HEK293 (cell line): ENCODE measurements around the gene GALNT10.

Experiments
- CTCF ChIA-PET: fragments of 350-600 bp; formaldehyde crosslinking; extraction: SDS; loops from one replicate; lab custom pipeline; 2021; ENCODE audit warnings: antibody characterized with exemption; lab: Yijun Ruan, JAX
- POLR2A ChIA-PET: fragments of 300-600 bp; formaldehyde crosslinking; extraction: SDS; loops from one replicate; lab custom pipeline; 2020; ENCODE audit warnings: antibody characterized with exemption, inconsistent platforms; lab: Yijun Ruan, JAX
- H3K27ac ChIP-seq: fragments of 200-500 bp; sonication (Bioruptor generic); 2 replicates; pipeline ENCODE4 v1.5.1; 2014; ENCODE audit warnings: low read depth, low read length, control low read depth, inconsistent platforms; ENCODE audit errors: extremely low read depth
- H3K36me3 ChIP-seq, 2 experiments: fragments of 200-500 bp in 1 of 2; sonication (Bioruptor generic) in 1 of 2; 1 replicate in 1 of 2; 2 replicates in 1 of 2; pipeline ENCODE4 v1.5.1; 2014 to 2017; ENCODE audit warnings: inconsistent platforms in 2 of 2, low read length in 2 of 2; ENCODE audit not compliant: control insufficient read depth in 2 of 2, insufficient read depth in 1 of 2
- H3K4me1 ChIP-seq: fragments of 200-500 bp; sonication (Bioruptor generic); 2 replicates; pipeline ENCODE4 v1.5.1; 2014; ENCODE audit warnings: mild to moderate bottlenecking, low read length, inconsistent platforms; ENCODE audit not compliant: control insufficient read depth, insufficient read depth
- H3K4me3 ChIP-seq: 2 replicates; pipeline ENCODE4 v1.5.1; 2011; ENCODE audit warnings: low read depth, mild to moderate bottlenecking, control low read depth, low read length, moderate library complexity
- H3K9me3 ChIP-seq: fragments of 200-500 bp; sonication (Bioruptor generic); 2 replicates; pipeline ENCODE4 v1.5.1; 2014; ENCODE audit warnings: low read depth, low read length, inconsistent platforms; ENCODE audit not compliant: control insufficient read depth, insufficient read depth
- FEZF1 ChIP-seq: fragments of 450-650 bp; formaldehyde crosslinking; IDR thresholded peaks from 2 replicates; pipeline ENCODE4 v1.5.1; 2016; ENCODE audit warnings: missing biosample characterization, missing genetic modification characterization
- GFI1B ChIP-seq: fragments of 450-650 bp; formaldehyde crosslinking; IDR thresholded peaks from 2 replicates; pipeline ENCODE4 v1.5.1; 2016; ENCODE audit warnings: missing biosample characterization, missing genetic modification characterization
- KLF8 ChIP-seq: fragments of 450-650 bp; formaldehyde crosslinking; IDR thresholded peaks from 2 replicates; pipeline ENCODE4 v1.5.1; 2016; ENCODE audit warnings: missing biosample characterization, missing genetic modification characterization
- OSR2 ChIP-seq: fragments of 450-650 bp; formaldehyde crosslinking; IDR thresholded peaks from 2 replicates; pipeline ENCODE4 v1.5.1; 2016; ENCODE audit warnings: missing biosample characterization, missing genetic modification characterization
- SALL2 ChIP-seq: fragments of 450-650 bp; formaldehyde crosslinking; IDR thresholded peaks from 2 replicates; pipeline ENCODE4 v1.5.0; 2017; ENCODE audit warnings: missing biosample characterization, mild to moderate bottlenecking, missing genetic modification characterization, borderline replicate concordance
- ZBTB1 ChIP-seq: fragments of 450-650 bp; formaldehyde crosslinking; IDR thresholded peaks from 2 replicates; pipeline ENCODE4 v1.5.1; 2016; ENCODE audit warnings: missing biosample characterization, missing genetic modification characterization
- ZBTB20 ChIP-seq: fragments of 450-650 bp; formaldehyde crosslinking; IDR thresholded peaks from 2 replicates; pipeline ENCODE4 v1.5.1; 2016; ENCODE audit warnings: missing biosample characterization, missing genetic modification characterization
- ZNF121 ChIP-seq: fragments of 450-650 bp; formaldehyde crosslinking; IDR thresholded peaks from 2 replicates; pipeline ENCODE4 v1.5.1; 2016; ENCODE audit warnings: missing biosample characterization, missing genetic modification characterization
- ZNF138 ChIP-seq: fragments of 450-650 bp; formaldehyde crosslinking; IDR thresholded peaks from 2 replicates; pipeline ENCODE4 v1.5.1; 2016; ENCODE audit warnings: missing biosample characterization, missing genetic modification characterization, borderline replicate concordance
- ZNF175 ChIP-seq: fragments of 450-650 bp; formaldehyde crosslinking; IDR thresholded peaks from 2 replicates; pipeline ENCODE4 v1.5.1; 2016; ENCODE audit warnings: missing biosample characterization, missing genetic modification characterization
- ZNF24 ChIP-seq: fragments of 450-650 bp; formaldehyde crosslinking; IDR thresholded peaks from 2 replicates; pipeline ENCODE4 v1.5.1; 2016; ENCODE audit warnings: missing biosample characterization, missing genetic modification characterization
- ZNF354C ChIP-seq: fragments of 450-650 bp; formaldehyde crosslinking; IDR thresholded peaks from 2 replicates; pipeline ENCODE4 v1.5.1; 2016; ENCODE audit warnings: missing biosample characterization, missing genetic modification characterization, low read depth, borderline replicate concordance
- ZNF366 ChIP-seq: fragments of 450-650 bp; formaldehyde crosslinking; conservative IDR thresholded peaks from 2 replicates; pipeline ENCODE4 v1.5.1; 2016; ENCODE audit warnings: missing biosample characterization, missing genetic modification characterization
- ZNF433 ChIP-seq: fragments of 450-650 bp; formaldehyde crosslinking; IDR thresholded peaks from 2 replicates; pipeline ENCODE4 v1.5.1; 2016; ENCODE audit warnings: missing biosample characterization, missing genetic modification characterization, low read depth
- ZNF561 ChIP-seq: fragments of 450-650 bp; IDR thresholded peaks from 2 replicates; pipeline ENCODE4 v1.5.1; 2018; ENCODE audit warnings: missing biosample characterization, missing genetic modification characterization, borderline replicate concordance
- ZNF585B ChIP-seq: fragments of 450-650 bp; formaldehyde crosslinking; IDR thresholded peaks from 2 replicates; pipeline ENCODE4 v1.5.1; 2016; ENCODE audit warnings: missing biosample characterization, missing genetic modification characterization
- ZNF596 ChIP-seq: fragments of 450-650 bp; IDR thresholded peaks from 2 replicates; pipeline ENCODE4 v1.5.0; 2018; ENCODE audit warnings: missing biosample characterization, mild to moderate bottlenecking, missing genetic modification characterization, moderate library complexity
- ZNF701 ChIP-seq: fragments of 450-650 bp; formaldehyde crosslinking; IDR thresholded peaks from 2 replicates; pipeline ENCODE4 v1.5.1; 2016; ENCODE audit warnings: missing biosample characterization, missing genetic modification characterization
- ZNF707 ChIP-seq: fragments of 450-650 bp; formaldehyde crosslinking; IDR thresholded peaks from 2 replicates; pipeline ENCODE4 v1.5.1; 2016; ENCODE audit warnings: missing biosample characterization, missing genetic modification characterization
- ZNF776 ChIP-seq: fragments of 450-650 bp; formaldehyde crosslinking; IDR thresholded peaks from 2 replicates; pipeline ENCODE4 v1.5.0; 2017; ENCODE audit warnings: missing biosample characterization, missing genetic modification characterization, borderline replicate concordance
- ZNF792 ChIP-seq: fragments of 450-650 bp; formaldehyde crosslinking; IDR thresholded peaks from 2 replicates; pipeline ENCODE4 v1.5.1; 2016; ENCODE audit warnings: missing biosample characterization, missing genetic modification characterization
- TF ChIP-seq, protein P1 (sequence below): fragments of 450-650 bp; formaldehyde crosslinking; IDR thresholded peaks from 2 replicates; pipeline ENCODE4 v1.5.1; 2016; ENCODE audit warnings: missing biosample characterization, missing genetic modification characterization
- TF ChIP-seq, protein P2 (sequence below): fragments of 450-650 bp; formaldehyde crosslinking; IDR thresholded peaks from 2 replicates; pipeline ENCODE4 v1.5.1; 2016; ENCODE audit warnings: missing biosample characterization, missing genetic modification characterization, low read depth
- TF ChIP-seq, protein P3 (sequence below): fragments of 450-650 bp; formaldehyde crosslinking; IDR thresholded peaks from 2 replicates; pipeline ENCODE4 v1.5.1; 2016; ENCODE audit warnings: missing biosample characterization, missing genetic modification characterization

The GALNT10 gene

DNA sequence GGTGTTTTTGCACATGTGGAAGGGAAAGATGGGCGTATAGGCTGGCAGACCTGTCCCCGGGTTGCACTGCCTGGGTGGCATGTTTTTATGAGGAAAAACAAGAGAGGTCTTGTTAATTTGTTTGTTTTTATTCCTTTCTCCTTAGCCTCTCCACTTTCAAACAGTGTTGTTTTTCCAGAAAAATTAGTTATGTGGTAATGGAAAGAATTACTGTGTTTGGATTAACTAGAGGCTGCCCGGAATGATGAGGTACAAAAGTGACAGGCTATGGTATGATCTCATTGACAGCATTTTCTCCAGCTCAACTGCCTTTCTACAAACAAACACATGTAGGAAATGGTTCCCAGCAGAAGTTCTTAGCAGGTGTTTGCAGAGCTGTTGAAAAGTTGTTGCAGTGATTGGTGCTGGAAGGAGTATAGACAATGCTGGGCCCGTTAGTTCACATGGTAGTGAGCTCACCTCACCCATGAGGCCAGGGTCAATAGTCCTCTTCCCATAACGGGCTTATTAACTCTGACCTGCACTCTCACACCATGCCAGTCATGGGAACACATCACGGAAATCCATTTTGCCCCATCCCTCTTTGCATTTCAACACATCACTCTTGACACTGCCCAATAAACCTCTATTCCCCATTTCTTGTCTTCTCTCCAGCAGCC is 144.0 kb downstream of the GALNT10 start (continued):
- TF ChIP-seq OSR2 (tag by site-specific recombination) = peak; percentile 54; the same call in 1 of the 2 replicates
- peak; percentile 53 for TF ChIP-seq ZNF366 (tag by site-specific recombination)
- TF ChIP-seq, protein P1, sequence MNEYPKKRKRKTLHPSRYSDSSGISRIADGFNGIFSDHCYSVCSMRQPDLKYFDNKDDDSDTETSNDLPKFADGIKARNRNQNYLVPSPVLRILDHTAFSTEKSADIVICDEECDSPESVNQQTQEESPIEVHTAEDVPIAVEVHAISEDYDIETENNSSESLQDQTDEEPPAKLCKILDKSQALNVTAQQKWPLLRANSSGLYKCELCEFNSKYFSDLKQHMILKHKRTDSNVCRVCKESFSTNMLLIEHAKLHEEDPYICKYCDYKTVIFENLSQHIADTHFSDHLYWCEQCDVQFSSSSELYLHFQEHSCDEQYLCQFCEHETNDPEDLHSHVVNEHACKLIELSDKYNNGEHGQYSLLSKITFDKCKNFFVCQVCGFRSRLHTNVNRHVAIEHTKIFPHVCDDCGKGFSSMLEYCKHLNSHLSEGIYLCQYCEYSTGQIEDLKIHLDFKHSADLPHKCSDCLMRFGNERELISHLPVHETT (tag by site-specific recombination) = peak; percentile 44; the same call in 1 of the 2 replicates
- TF ChIP-seq, protein P2, sequence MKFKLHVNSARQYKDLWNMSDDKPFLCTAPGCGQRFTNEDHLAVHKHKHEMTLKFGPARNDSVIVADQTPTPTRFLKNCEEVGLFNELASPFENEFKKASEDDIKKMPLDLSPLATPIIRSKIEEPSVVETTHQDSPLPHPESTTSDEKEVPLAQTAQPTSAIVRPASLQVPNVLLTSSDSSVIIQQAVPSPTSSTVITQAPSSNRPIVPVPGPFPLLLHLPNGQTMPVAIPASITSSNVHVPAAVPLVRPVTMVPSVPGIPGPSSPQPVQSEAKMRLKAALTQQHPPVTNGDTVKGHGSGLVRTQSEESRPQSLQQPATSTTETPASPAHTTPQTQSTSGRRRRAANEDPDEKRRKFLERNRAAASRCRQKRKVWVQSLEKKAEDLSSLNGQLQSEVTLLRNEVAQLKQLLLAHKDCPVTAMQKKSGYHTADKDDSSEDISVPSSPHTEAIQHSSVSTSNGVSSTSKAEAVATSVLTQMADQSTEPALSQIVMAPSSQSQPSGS (tag by site-specific recombination) = peak; percentile 78
- peak; percentile 79; the same call in 1 of the 2 replicates for TF ChIP-seq ZNF24 (tag by site-specific recombination)
- TF ChIP-seq FEZF1 (tag by site-specific recombination) = peak; percentile 86

DNA sequence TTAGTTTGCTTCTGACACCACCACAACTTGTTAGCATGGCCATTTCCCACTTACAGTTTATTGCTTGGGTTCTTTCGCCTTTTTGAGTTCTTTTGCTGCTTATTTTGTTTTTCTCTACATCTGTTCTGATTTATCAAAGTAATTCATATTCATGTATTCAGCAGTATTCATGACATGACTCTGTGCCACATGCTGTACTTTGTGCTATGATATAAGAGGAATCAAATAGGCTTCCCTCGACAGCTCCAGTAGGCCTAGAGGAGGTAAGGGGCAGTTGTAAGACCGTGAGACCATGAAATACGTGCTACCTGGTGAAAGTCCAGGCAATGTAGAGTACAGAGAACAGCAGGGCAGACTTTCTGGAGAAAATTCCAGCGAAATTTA is 144.5 kb downstream of the GALNT10 start:
- H3K4me1 ChIP-seq = peaks cover 9% of the 10 kb centered on the region
- POLR2A ChIA-PET = no interaction called here
- CTCF ChIA-PET = no interaction called here
- H3K9me3 ChIP-seq = no peaks in the 10 kb centered on the region
- H3K4me3 ChIP-seq = no peak overlapping the region
- TF ChIP-seq ZNF121 (tag by site-specific recombination) = no peak
- TF ChIP-seq ZNF596 (tag by site-specific recombination) = no peak
- TF ChIP-seq ZNF561 (tag by site-specific recombination) = no peak
- TF ChIP-seq ZNF175 (tag by site-specific recombination) = no peak
- TF ChIP-seq ZNF776 (tag by site-specific recombination) = no peak
- TF ChIP-seq GFI1B (tag by site-specific recombination) = no peak
- no peak for TF ChIP-seq ZNF585B (tag by site-specific recombination)
- no peak for TF ChIP-seq ZNF701
- no peak overlapping the region for H3K27ac ChIP-seq
- no peaks in the 10 kb centered on the region for H3K36me3 ChIP-seq

DNA sequence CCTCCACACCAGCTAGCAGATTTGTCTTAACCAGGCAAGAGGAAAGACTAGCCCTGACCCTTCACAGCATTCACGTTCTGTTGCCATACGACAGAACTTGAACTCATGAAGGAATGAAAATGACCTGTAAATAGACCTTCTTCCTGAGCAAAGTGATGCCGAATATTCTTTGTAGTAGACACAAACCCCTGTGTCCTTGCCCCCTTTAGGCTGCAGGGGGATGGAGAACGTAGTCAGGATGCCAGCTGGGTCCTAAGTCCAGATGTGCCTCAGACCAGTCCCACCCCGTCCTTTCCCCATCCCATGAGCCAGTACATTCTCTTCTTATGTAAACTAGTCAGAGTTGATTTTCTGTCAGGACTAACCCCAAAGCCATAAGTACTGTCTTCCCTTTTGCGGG is 151.1 kb downstream of the GALNT10 start:
- POLR2A ChIA-PET = no interaction called here

DNA sequence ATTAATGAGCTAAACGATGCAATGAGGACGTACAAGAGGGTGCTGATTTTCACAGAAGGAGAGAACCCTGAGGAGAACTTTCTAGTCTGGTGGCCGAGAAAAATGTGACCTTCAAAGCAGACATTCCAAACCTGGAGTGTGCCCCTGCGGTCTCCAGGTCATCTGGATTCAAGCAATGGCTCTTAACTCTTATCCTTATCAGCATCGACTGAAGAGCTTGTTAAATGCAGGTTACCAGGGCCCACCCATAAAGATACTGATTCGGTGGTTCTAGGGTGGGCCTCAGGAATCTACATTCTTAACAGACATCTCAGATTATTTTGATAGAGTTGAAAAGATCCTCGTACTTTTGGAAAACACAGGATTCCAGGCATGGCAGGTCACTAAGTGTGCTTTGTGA is 151.7 kb downstream of the GALNT10 start:
- Histone ChIP-seq H3K4me1 (no peaks in the 10 kb centered on the region), H3K9me3 (no peaks in the 10 kb centered on the region), H3K36me3 (no peaks in the 10 kb centered on the region), H3K4me3 (no peak overlapping the region), H3K27ac (no peak overlapping the region)
- ChIA-PET POLR2A (no interaction called here), CTCF (no interaction called here)
- TF ChIP-seq, protein P3, sequence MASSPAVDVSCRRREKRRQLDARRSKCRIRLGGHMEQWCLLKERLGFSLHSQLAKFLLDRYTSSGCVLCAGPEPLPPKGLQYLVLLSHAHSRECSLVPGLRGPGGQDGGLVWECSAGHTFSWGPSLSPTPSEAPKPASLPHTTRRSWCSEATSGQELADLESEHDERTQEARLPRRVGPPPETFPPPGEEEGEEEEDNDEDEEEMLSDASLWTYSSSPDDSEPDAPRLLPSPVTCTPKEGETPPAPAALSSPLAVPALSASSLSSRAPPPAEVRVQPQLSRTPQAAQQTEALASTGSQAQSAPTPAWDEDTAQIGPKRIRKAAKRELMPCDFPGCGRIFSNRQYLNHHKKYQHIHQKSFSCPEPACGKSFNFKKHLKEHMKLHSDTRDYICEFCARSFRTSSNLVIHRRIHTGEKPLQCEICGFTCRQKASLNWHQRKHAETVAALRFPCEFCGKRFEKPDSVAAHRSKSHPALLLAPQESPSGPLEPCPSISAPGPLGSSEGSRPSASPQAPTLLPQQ = no peak
- 0 out of 2 replicates have a peak, but pooled peaks have one; percentile 7 for TF ChIP-seq ZBTB20 (tag by site-specific recombination)

More for the DNA sequence above, 151.1 kb downstream of the GALNT10 start:
- Histone ChIP-seq H3K4me3 (no peak overlapping the region), H3K4me1 (no peaks in the 10 kb centered on the region), H3K9me3 (no peaks in the 10 kb centered on the region), H3K36me3 (no peaks in the 10 kb centered on the region), H3K27ac (no peak overlapping the region)
- no peak for TF ChIP-seq ZNF138 (tag by site-specific recombination)
- TF ChIP-seq ZNF707 (tag by site-specific recombination) = no peak
- TF ChIP-seq ZNF792 (tag by site-specific recombination) = no peak
- TF ChIP-seq ZBTB1 (tag by site-specific recombination) = no peak
- TF ChIP-seq ZNF433 = no peak
- no peak for TF ChIP-seq SALL2 (tag by site-specific recombination)
- TF ChIP-seq KLF8 (tag by site-specific recombination) = no peak
- TF ChIP-seq ZNF354C (tag by site-specific recombination) = no peak
- CTCF ChIA-PET = no interaction called here
